Measurements from ENCODE around the gene ASXL1. TPM values are rescaled to one million over a fixed set of nuclear protein-coding genes. Genes with fewer than 3 reads are reported as not detected.

Gene ASXL1
- polyA plus RNA-seq, 1 experiment = 40.8 TPM

- H3K36me3 ChIP-seq (ENCODE audit: control insufficient read depth, insufficient read depth, low read length) = peaks cover 46% of the 10 kb centered on the region
- H3K27me3 ChIP-seq (ENCODE audit: control insufficient read depth, insufficient read depth, low read length) = no peaks in the 10 kb centered on the region
- TF ChIP-seq, protein P1, sequence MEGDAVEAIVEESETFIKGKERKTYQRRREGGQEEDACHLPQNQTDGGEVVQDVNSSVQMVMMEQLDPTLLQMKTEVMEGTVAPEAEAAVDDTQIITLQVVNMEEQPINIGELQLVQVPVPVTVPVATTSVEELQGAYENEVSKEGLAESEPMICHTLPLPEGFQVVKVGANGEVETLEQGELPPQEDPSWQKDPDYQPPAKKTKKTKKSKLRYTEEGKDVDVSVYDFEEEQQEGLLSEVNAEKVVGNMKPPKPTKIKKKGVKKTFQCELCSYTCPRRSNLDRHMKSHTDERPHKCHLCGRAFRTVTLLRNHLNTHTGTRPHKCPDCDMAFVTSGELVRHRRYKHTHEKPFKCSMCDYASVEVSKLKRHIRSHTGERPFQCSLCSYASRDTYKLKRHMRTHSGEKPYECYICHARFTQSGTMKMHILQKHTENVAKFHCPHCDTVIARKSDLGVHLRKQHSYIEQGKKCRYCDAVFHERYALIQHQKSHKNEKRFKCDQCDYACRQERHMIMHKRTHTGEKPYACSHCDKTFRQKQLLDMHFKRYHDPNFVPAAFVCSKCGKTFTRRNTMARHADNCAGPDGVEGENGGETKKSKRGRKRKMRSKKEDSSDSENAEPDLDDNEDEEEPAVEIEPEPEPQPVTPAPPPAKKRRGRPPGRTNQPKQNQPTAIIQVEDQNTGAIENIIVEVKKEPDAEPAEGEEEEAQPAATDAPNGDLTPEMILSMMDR (IDR thresholded peaks at IDR 0.05; ENCODE audit: insufficient read depth, low read depth, low read length) = no peak
- no peak for DNase-seq (ENCODE audit: low read depth)
- ChIA-PET POLR2A (no interaction called here), CTCF (interaction anchor here (0.6 to 2.3 kb wide), 5 partner anchors 8 to 201 kb away, joined by 3 to 10 read pairs (median 3); no protein-coding TSS in a partner anchor)
- H3K4me3 ChIP-seq (ENCODE audit: low read depth, low read length) = no peak overlapping the region
Observed at GRCh38 chr20:32449890-32450401, 91.8 kb downstream of the ASXL1 start.

GRCh38 chr20:32450484-32451061 lies 92.4 kb downstream of the ASXL1 start:
- Histone ChIP-seq H3K4me3 (ENCODE audit: low read depth, low read length) (no peak overlapping the region), H3K36me3 (ENCODE audit: control insufficient read depth, insufficient read depth, low read length) (peaks cover 48% of the 10 kb centered on the region), H3K27me3 (ENCODE audit: control insufficient read depth, insufficient read depth, low read length) (no peaks in the 10 kb centered on the region)
- TF ChIP-seq, protein P1 (IDR thresholded peaks at IDR 0.05; ENCODE audit: insufficient read depth, low read depth, low read length) = no peak
- POLR2A ChIA-PET = no interaction called here
- CTCF ChIA-PET = interaction anchor here (0.9 kb wide), 2 partner anchors 15 to 23 kb away, joined by 3 to 4 read pairs; no protein-coding TSS in a partner anchor
- no peak for DNase-seq (ENCODE audit: low read depth)

- POLR2A ChIA-PET = no interaction called here
- H3K4me3 ChIP-seq (ENCODE audit: low read depth, low read length) = no peak overlapping the region
- no peak for DNase-seq (ENCODE audit: low read depth)
Observed at GRCh38 chr20:32451340-32451681, 93.2 kb downstream of the ASXL1 start.

DNA sequence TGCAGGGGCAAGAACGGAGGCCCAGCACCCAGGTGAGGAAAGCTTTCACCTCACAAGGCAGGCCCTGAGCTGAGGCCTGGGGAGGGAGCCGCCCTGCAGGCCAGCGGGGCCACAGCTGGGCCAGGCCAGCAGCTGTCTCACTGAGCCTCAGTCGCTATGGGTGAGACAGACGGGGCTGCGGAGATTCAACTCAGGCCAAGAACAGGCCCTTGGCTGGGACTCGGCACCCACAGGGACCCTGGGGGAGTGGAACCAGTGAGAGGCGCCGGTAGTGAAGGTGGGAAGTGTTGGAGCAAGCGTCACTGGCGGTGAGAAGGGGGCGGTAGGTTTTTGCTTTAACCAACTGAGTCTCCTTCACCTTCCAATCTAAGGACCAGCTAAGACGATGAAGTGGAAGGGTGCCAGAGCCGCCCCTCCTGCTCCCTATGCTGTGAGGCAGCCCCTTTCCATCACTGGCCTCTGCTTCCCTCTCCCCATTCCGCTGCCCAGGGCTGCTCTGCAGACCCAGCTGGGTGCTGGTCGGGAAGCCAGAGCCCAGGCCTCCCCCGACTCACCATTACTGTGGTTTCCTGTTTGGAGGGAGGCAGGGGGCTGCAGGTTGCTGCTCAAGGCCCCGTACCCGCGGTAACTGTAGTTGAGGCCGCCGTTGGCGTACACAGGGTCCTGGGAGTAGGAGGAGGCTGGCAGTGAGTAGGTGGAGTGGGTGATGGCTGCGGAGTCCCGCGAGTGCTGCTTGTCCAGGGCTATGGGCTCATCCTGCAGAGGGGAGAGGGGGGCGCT lies 93.7 kb downstream of the ASXL1 start:
- H3K27me3 ChIP-seq (ENCODE audit: control insufficient read depth, insufficient read depth, low read length) = no peaks in the 10 kb centered on the region
- peaks cover 45% of the 10 kb centered on the region for H3K36me3 ChIP-seq (ENCODE audit: control insufficient read depth, insufficient read depth, low read length)
- TF ChIP-seq, protein P1 (IDR thresholded peaks at IDR 0.05; ENCODE audit: insufficient read depth, low read depth, low read length) = peak; percentile 9; the same call in 1 of the 2 replicates
- no peak for DNase-seq (ENCODE audit: low read depth)
- POLR2A ChIA-PET = no interaction called here
- H3K4me3 ChIP-seq (ENCODE audit: low read depth, low read length) = no peak overlapping the region
- CTCF ChIA-PET = interaction anchor here (1.5 kb wide), 1 partner anchor 9 kb away, joined by 5 read pairs; no protein-coding TSS in a partner anchor

More at GRCh38 chr20:32451340-32451681, 93.2 kb downstream of the ASXL1 start:
- H3K27me3 ChIP-seq (ENCODE audit: control insufficient read depth, insufficient read depth, low read length) = no peaks in the 10 kb centered on the region
- CTCF ChIA-PET = interaction anchor here (1.5 kb wide), 1 partner anchor 9 kb away, joined by 5 read pairs; no protein-coding TSS in a partner anchor
- H3K36me3 ChIP-seq (ENCODE audit: control insufficient read depth, insufficient read depth, low read length) = peaks cover 49% of the 10 kb centered on the region
- TF ChIP-seq, protein P1 (IDR thresholded peaks at IDR 0.05; ENCODE audit: insufficient read depth, low read depth, low read length) = no peak

DNA sequence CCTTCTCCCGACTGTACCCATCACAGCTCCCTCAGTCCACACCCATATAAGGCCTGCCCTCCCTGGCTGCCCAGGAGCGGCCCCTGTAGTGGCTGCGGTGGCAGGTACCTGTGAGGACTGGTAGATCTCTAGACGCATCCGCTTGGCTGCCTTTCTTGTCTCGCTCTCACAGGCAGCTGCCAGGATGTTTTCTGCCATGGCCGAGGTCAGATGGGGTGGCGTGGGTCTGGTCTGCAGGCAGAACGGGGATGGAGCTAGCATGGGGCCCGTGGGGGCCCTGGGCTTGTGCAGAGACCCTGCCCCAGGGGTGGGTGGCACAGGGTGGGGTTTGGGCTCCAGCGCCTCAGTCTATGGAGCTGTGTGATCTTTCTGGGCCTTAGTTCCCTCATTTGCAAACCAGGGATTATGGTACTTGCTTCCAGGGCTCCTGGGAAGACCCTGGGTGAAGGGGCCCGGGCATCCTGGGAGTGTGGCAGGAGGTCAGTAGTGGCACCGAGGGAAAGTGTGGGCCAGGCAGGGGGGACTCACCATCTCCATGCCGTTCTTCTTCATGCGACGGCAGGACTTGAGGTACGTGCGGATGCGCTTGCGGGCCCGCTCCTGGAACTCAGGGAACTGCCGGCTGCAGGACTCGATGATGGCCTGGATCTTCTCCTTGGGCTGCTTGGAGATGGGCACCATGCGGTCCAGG lies 94.8 kb downstream of the ASXL1 start:
- ChIA-PET POLR2A (no interaction called here), CTCF (interaction anchor here (1.5 kb wide), 1 partner anchor 10 kb away, joined by 5 read pairs; no protein-coding TSS in a partner anchor)
- H3K36me3 ChIP-seq (ENCODE audit: control insufficient read depth, insufficient read depth, low read length) = peaks cover 41% of the 10 kb centered on the region
- no peaks in the 10 kb centered on the region for H3K27me3 ChIP-seq (ENCODE audit: control insufficient read depth, insufficient read depth, low read length)
- no peak for DNase-seq (ENCODE audit: low read depth)
- TF ChIP-seq, protein P1 (IDR thresholded peaks at IDR 0.05; ENCODE audit: insufficient read depth, low read depth, low read length) = no peak
- no peak overlapping the region for H3K4me3 ChIP-seq (ENCODE audit: low read depth, low read length)
